Body of pancreas (tissue), 4 donors: Measurements from ENCODE around the gene CTNNA2. TPM values are rescaled to one million over a fixed set of nuclear protein-coding genes. Genes with fewer than 3 reads are reported as not detected.

ENCODE experiments used
- ATAC-seq: fragments of 150-250 bp; one replicate; pipeline ENCODE4 v1.9.1; 2016
- DNase-seq, 4 donors: peaks; one replicate each; pipeline ENCODE4 v3.0.0-alpha.2; 2019
- H3K27ac ChIP-seq, 4 donors: fragments of 200-600 bp; sonication (generic); 1 replicate in 3 of 4; 2 replicates in 1 of 4; pipeline versions ENCODE4 v1.5.1 to v1.6.1; 2016 to 2019; ENCODE audit warnings: mild to moderate bottlenecking in 1 of 4, mixed read lengths in 1 of 4, moderate library complexity in 1 of 4
- H3K27me3 ChIP-seq, 2 donors: fragments of 200-600 bp; sonication (generic); one replicate each; pipeline ENCODE4 v1.6.0; 2016; ENCODE audit warnings: mild to moderate bottlenecking in 1 of 2
- H3K36me3 ChIP-seq, 2 donors: fragments of 200-600 bp; sonication (generic); replicated peaks in 1 of 2; 2 replicates each; pipeline ENCODE4 v1.5.1; 2016; ENCODE audit warnings: low read depth in 2 of 2; ENCODE audit not compliant: insufficient read depth in 1 of 2
- H3K4me1 ChIP-seq: fragments of 200-600 bp; sonication (generic); one replicate; pipeline ENCODE4 v1.6.0; 2016
- H3K4me3 ChIP-seq, 2 donors: fragments of 200-600 bp; sonication (generic); 1 replicate in 1 of 2; 2 replicates in 1 of 2; pipeline ENCODE4 v1.5.1; 2016 to 2019
- H3K9me3 ChIP-seq, 3 donors: fragments of 200-600 bp; sonication (generic); 1 replicate in 2 of 3; 2 replicates in 1 of 3; pipeline ENCODE4 v1.5.1; 2016
- POLR2A ChIP-seq, 3 donors: fragments of 450-650 bp; IDR thresholded peaks; one replicate each; pipeline ENCODE4 v1.6.1; 2016; ENCODE audit warnings: antibody characterized with exemption in 3 of 3, mild to moderate bottlenecking in 2 of 3
- WGBS, 2 donors: methylation state at CpG; one replicate each; pipeline ENCODE4 v1.1.5; 2017; 5-methylcytosine and 5-hydroxymethylcytosine counted together
- intact Hi-C: fragments of 100-400 bp; cut with DNase I; formaldehyde crosslinking; loops from one replicate; pipeline ENCODE4 v1.15.1; 2023
- total RNA-seq, 2 donors: library from RNA; depleted of rRNA; stranded (reverse); fragments of >200 nt; gene quantifications; one replicate each; pipeline ENCODE4 v1.1.0, GENCODE V29; 2016
- TF ChIP-seq, protein P1 (sequence below), 7 experiments: fragments of 450-650 bp in 4 of 7; fragments of 200-600 bp in 3 of 7; sonication (generic) in 3 of 7; IDR thresholded peaks; one replicate each; pipeline ENCODE4 v1.5.1; 2016 to 2019; ENCODE audit warnings: antibody characterized with exemption in 7 of 7

CTNNA2 gene
- total RNA-seq, 2 donors from 2014 or later = 0.52 to 29.3 TPM

DNA sequence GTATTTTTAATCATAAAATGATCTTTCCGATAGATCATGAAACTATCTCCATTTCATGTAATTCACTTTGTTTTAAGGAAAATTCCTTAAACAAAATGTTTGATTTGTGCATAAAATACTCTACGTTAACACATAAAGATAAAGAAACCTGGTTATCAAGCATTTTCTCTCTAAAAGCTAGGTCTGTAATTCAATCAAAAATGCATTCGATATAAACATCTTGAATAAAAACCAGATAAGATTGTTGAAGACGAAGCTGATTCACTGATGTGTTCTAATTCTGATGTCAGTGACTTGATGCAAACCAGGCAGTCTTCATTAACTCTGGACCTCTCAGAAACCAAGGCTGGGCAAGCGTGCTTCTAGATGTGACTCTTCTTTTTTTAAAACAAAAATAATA, 245.2 kb downstream of the CTNNA2 start:
- no peak overlapping the region for H3K4me3 ChIP-seq
- ATAC-seq (no peak), DNase-seq (no peak)
- H3K9me3 ChIP-seq = no peaks in the 10 kb centered on the region
- no peaks in the 10 kb centered on the region for H3K4me1 ChIP-seq
- 60 to 71% methylated on average over 5 of the region's 5 CpGs for WGBS, 2 donors
- H3K27ac ChIP-seq = no peak overlapping the region
- no peaks in the 10 kb centered on the region for H3K27me3 ChIP-seq
- intact Hi-C loops = no loop called here
- no peaks in the 10 kb centered on the region for H3K36me3 ChIP-seq
- TF ChIP-seq, protein P1, sequence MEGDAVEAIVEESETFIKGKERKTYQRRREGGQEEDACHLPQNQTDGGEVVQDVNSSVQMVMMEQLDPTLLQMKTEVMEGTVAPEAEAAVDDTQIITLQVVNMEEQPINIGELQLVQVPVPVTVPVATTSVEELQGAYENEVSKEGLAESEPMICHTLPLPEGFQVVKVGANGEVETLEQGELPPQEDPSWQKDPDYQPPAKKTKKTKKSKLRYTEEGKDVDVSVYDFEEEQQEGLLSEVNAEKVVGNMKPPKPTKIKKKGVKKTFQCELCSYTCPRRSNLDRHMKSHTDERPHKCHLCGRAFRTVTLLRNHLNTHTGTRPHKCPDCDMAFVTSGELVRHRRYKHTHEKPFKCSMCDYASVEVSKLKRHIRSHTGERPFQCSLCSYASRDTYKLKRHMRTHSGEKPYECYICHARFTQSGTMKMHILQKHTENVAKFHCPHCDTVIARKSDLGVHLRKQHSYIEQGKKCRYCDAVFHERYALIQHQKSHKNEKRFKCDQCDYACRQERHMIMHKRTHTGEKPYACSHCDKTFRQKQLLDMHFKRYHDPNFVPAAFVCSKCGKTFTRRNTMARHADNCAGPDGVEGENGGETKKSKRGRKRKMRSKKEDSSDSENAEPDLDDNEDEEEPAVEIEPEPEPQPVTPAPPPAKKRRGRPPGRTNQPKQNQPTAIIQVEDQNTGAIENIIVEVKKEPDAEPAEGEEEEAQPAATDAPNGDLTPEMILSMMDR (IDR thresholded peaks at IDR 0.05) = no peak
- no peak for TF ChIP-seq POLR2A (IDR thresholded peaks at IDR 0.05)

DNA sequence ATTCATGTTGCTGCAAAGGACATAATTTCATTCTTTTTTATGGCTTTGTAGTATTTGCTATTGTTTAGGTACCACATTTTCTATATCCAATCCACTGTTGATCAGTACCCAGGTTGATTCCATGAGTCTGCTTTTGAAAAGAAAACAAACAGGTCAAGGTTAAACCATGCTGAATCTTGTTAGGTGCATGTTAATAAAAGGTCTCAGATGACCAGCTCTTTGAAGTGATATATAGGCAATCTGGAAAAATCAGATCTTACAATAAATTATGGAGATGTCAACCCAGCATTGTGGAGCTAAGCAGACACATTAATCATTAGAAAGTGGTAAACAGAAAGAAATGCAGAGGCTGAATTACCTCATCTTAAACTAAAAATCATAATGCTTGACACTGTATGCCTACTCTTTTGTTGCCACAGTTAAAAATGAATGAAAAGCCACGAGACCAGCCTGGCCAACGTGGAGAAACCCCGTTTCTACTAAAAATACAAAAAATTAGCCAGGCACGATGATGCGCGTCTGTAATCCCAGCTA, 246.0 kb downstream of the CTNNA2 start:
- ATAC-seq (no peak), DNase-seq (no peak)
- 68 to 73% methylated on average over 6 of the region's 6 CpGs for WGBS, 2 donors
- Histone ChIP-seq H3K9me3 (no peaks in the 10 kb centered on the region), H3K27ac (no peak overlapping the region), H3K36me3 (no peaks in the 10 kb centered on the region), H3K4me1 (no peaks in the 10 kb centered on the region), H3K4me3 (no peak overlapping the region), H3K27me3 (no peaks in the 10 kb centered on the region)
- intact Hi-C loops = no loop called here
- TF ChIP-seq, protein P1 (IDR thresholded peaks at IDR 0.05) = no peak
- TF ChIP-seq POLR2A (IDR thresholded peaks at IDR 0.05) = no peak

DNA sequence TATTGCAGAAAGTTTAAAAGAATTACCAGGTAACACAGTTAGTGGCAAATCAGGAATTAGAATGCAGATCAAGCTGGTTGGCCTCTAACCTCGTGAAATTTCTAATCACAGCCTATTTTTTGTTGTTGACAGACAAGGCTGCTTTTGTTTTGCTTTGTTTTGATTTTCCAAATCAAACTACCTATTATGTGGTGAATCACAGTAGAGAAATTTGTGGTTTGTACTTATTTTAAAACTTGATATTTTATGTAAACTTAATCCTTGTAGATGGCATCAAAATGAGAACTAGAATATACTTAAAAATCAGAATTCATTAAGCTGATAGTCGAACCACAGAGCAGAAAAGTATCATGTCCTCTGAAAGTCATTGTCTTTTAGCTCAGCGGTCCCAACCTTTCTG, 258.1 kb downstream of the CTNNA2 start:
- Histone ChIP-seq H3K4me1 (no peaks in the 10 kb centered on the region), H3K4me3 (no peak overlapping the region), H3K9me3 (no peaks in the 10 kb centered on the region), H3K27me3 (no peaks in the 10 kb centered on the region), H3K27ac (no peak overlapping the region), H3K36me3 (no peaks in the 10 kb centered on the region)
- no peak for TF ChIP-seq POLR2A (IDR thresholded peaks at IDR 0.05)
- TF ChIP-seq, protein P1 (IDR thresholded peaks at IDR 0.05) = no peak
- intact Hi-C loops = no loop called here
- WGBS, 2 donors = 46 to 64% methylated on average over 3 of the region's 3 CpGs
- ATAC-seq (no peak), DNase-seq (no peak)

DNA sequence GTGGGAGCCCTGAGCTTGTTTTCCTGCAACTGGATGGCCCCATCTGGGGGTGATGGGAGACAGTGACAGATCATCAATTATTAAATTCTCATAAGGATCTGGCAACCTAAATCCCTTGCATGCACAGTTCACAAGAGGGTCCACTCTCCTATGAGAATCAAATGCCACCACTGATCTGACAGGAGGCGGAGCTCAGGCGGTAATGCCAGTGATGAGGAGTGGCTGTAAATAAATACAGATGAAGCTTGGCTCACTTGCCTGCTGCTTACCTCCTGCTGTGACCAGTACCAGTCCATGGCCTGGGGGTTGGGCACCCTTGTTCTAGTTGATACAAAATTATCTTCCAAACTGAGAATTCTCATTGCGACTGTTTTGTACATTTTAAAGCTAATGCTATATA, 258.6 kb downstream of the CTNNA2 start:
- Histone ChIP-seq H3K27me3 (no peaks in the 10 kb centered on the region), H3K4me3 (no peak overlapping the region), H3K4me1 (no peaks in the 10 kb centered on the region), H3K9me3 (no peaks in the 10 kb centered on the region), H3K36me3 (no peaks in the 10 kb centered on the region), H3K27ac (no peak overlapping the region)
- 79 to 90% methylated on average over 3 of the region's 3 CpGs for WGBS, 2 donors
- ATAC-seq = no peak
- DNase-seq = no peak
- intact Hi-C loops = no loop called here
- TF ChIP-seq, protein P1 (IDR thresholded peaks at IDR 0.05) = no peak
- no peak for TF ChIP-seq POLR2A (IDR thresholded peaks at IDR 0.05)

DNA sequence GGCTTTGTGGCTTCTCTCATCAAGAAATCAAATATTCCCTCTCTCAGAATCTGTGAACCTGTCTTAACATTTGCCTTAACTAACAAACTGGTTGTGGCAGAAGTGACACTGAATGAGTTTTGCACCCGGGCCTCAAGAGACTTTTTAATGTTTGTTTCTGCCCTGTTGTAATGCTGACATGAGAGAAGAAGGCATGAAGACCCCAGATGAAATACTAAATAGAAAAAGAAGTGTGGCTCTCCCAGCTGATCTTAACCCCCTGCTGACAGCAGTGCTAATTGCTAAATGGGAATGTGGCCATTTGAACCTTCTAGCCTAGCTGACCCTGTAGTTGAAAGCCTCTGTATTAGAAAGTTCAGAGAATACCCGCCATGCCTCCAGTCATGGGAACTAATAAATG, 261.2 kb downstream of the CTNNA2 start:
- Histone ChIP-seq H3K4me3 (no peak overlapping the region), H3K36me3 (no peaks in the 10 kb centered on the region), H3K27me3 (no peaks in the 10 kb centered on the region), H3K4me1 (peaks cover 3% of the 10 kb centered on the region), H3K27ac (no peak overlapping the region), H3K9me3 (no peaks in the 10 kb centered on the region)
- intact Hi-C loops = no loop called here
- DNase-seq = no peak
- 75 to 91% methylated on average over 2 of the region's 2 CpGs for WGBS, 2 donors
- no peak for TF ChIP-seq POLR2A (IDR thresholded peaks at IDR 0.05)
- TF ChIP-seq, protein P1 (IDR thresholded peaks at IDR 0.05) = no peak
- ATAC-seq = no peak
